Tibial nerve (tissue), 3 donors: Measurements from ENCODE around the gene USP46.

Source experiments
- POLR2A ChIP-seq, 2 donors: fragments of 450-650 bp; IDR thresholded peaks; one replicate each; pipeline ENCODE4 v1.6.1; 2017; ENCODE audit warnings: antibody characterized with exemption in 2 of 2, mild to moderate bottlenecking in 2 of 2, moderate library complexity in 2 of 2
- TF ChIP-seq, protein P1 (sequence below), 5 experiments: fragments of 200-600 bp in 3 of 5; fragments of 450-650 bp in 2 of 5; sonication (generic) in 3 of 5; IDR thresholded peaks; one replicate each; pipeline ENCODE4 v1.5.1; 2016 to 2019; ENCODE audit warnings: antibody characterized with exemption in 5 of 5, mild to moderate bottlenecking in 3 of 5, moderate library complexity in 2 of 5

DNA sequence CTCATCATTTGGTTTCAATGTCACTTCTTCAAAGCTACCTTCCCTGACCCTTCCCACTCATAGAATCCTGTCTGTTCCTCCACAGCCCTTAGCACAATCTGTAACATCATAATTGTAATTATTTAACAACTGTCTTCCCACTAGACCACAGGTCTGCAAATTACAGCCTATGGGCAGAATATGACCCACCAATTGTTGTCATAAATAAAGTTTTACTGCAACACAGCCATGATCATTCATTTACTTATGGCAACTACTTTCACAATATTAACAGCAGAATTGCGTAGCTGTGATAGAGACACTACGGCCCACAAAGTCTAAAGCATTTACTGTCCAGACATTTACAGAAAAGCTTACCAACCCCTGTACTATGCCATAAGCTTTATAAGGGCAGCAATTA is 15.9 kb downstream of the USP46 start:
- TF ChIP-seq, protein P1, sequence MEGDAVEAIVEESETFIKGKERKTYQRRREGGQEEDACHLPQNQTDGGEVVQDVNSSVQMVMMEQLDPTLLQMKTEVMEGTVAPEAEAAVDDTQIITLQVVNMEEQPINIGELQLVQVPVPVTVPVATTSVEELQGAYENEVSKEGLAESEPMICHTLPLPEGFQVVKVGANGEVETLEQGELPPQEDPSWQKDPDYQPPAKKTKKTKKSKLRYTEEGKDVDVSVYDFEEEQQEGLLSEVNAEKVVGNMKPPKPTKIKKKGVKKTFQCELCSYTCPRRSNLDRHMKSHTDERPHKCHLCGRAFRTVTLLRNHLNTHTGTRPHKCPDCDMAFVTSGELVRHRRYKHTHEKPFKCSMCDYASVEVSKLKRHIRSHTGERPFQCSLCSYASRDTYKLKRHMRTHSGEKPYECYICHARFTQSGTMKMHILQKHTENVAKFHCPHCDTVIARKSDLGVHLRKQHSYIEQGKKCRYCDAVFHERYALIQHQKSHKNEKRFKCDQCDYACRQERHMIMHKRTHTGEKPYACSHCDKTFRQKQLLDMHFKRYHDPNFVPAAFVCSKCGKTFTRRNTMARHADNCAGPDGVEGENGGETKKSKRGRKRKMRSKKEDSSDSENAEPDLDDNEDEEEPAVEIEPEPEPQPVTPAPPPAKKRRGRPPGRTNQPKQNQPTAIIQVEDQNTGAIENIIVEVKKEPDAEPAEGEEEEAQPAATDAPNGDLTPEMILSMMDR (IDR thresholded peaks at IDR 0.05): no peak
- TF ChIP-seq POLR2A (IDR thresholded peaks at IDR 0.05): no peak
